Parathyroid adenoma (tissue), 2 donors: ENCODE data around the gene DNAH8.

Experiments
- H2AFZ ChIP-seq: fragments of 300-600 bp; sonication (generic); one replicate; pipeline ENCODE4 v1.7.0; 2017; ENCODE audit warnings: antibody characterized with exemption, mild to moderate bottlenecking
- H3K27ac ChIP-seq: fragments of 300-600 bp; sonication (generic); one replicate; pipeline ENCODE4 v1.7.0; 2017
- H3K27me3 ChIP-seq: fragments of 300-600 bp; sonication (generic); one replicate; pipeline ENCODE4 v1.7.0; 2017; ENCODE audit warnings: low read length; ENCODE audit not compliant: control insufficient read depth, insufficient read depth
- H3K36me3 ChIP-seq: fragments of 300-600 bp; sonication (generic); one replicate; pipeline ENCODE4 v1.7.0; 2017; ENCODE audit warnings: low read length; ENCODE audit not compliant: control insufficient read depth, insufficient read depth
- H3K4me1 ChIP-seq: fragments of 300-600 bp; sonication (generic); one replicate; pipeline ENCODE4 v1.7.0; 2017; ENCODE audit warnings: control low read depth
- H3K4me2 ChIP-seq: fragments of 300-600 bp; sonication (generic); one replicate; pipeline ENCODE4 v1.7.0; 2017; ENCODE audit warnings: low read length
- H3K4me3 ChIP-seq: fragments of 300-600 bp; sonication (generic); one replicate; pipeline ENCODE4 v1.7.0; 2017; ENCODE audit warnings: low read depth, low read length
- H3K79me2 ChIP-seq: fragments of 300-600 bp; sonication (generic); one replicate; pipeline ENCODE4 v1.7.0; 2017; ENCODE audit warnings: control low read depth
- H3K9ac ChIP-seq: fragments of 300-600 bp; sonication (generic); one replicate; pipeline ENCODE4 v1.7.0; 2017; ENCODE audit warnings: mild to moderate bottlenecking
- H3K9me3 ChIP-seq: fragments of 300-600 bp; sonication (generic); one replicate; pipeline ENCODE4 v1.7.0; 2017; ENCODE audit warnings: low read length; ENCODE audit not compliant: control insufficient read depth
- TF ChIP-seq, protein P1 (sequence below): fragments of 300-600 bp; sonication (generic); IDR thresholded peaks from one replicate; pipeline ENCODE4 v1.7.0; 2017; ENCODE audit warnings: antibody characterized with exemption, mild to moderate bottlenecking
- donor health status: primary hyperparathyroidism.

DNAH8 gene

DNA sequence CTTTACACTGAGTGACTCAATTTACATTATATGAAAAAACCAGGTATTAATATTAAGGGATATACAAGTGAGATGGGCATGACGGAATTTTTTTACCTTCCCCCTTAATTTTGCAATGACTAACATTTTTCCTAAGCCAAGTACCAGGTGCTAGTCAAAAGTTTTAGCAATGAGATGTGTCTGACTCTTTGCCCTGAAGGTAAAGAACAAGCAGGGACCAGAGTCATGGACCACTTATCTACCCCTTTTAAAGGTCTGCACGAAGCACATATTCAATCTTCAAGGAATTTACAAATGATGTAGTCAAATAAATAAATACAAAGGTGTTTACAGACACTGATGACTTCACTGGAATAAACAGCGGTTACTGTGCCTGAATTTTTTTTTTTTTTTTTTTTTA, 13.6 kb upstream of the DNAH8 start:
- Histone ChIP-seq H2AFZ (no peak overlapping the region), H3K4me3 (no peak overlapping the region), H3K27me3 (no peaks in the 10 kb centered on the region), H3K4me1 (no peaks in the 10 kb centered on the region), H3K79me2 (peaks cover 3% of the 10 kb centered on the region), H3K27ac (no peak overlapping the region), H3K36me3 (no peaks in the 10 kb centered on the region), H3K9ac (no peak overlapping the region), H3K4me2 (no peak overlapping the region), H3K9me3 (no peaks in the 10 kb centered on the region)
- TF ChIP-seq, protein P1, sequence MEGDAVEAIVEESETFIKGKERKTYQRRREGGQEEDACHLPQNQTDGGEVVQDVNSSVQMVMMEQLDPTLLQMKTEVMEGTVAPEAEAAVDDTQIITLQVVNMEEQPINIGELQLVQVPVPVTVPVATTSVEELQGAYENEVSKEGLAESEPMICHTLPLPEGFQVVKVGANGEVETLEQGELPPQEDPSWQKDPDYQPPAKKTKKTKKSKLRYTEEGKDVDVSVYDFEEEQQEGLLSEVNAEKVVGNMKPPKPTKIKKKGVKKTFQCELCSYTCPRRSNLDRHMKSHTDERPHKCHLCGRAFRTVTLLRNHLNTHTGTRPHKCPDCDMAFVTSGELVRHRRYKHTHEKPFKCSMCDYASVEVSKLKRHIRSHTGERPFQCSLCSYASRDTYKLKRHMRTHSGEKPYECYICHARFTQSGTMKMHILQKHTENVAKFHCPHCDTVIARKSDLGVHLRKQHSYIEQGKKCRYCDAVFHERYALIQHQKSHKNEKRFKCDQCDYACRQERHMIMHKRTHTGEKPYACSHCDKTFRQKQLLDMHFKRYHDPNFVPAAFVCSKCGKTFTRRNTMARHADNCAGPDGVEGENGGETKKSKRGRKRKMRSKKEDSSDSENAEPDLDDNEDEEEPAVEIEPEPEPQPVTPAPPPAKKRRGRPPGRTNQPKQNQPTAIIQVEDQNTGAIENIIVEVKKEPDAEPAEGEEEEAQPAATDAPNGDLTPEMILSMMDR: no peak

DNA sequence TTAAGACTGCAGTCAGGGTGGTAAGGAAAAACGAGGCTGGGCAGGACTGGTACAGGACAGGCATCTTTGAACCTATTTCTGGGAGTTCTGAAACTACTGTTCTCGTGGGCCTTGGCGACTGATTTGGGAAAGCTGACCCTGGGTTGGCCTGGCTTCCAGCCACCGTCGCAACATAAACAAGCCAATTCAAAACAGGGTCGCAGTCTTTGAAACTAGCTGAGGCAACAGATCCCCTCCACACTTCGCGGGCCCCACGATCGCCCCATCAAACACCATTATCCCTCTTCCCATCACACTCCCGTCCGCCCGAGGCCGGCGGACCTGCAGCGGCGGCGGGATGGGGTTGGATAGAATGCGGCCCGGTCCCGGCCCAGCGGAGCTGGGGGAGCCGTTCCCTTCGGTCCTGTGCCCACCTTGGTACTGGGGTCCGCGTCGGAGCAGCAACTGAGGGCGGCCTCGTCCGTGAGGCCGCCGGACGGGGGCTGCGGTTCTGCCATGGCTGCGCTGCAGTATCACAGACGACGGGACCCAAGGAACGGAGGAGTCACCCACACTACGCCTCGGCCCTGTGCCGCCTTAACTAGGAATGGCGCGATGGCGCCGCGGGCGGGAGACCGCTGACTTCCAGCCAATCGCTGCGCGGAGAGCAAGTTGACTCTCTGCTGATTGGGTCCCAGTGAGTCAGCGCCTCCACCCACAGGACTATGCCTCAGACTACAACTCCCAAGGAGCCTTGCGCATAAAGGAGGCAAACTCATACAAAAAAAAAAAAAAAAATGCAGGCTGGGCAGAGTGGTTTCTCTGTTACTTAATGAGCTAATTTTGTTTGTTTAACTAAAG, 12.3 kb upstream of the DNAH8 start, which contains the start of gene GLO1:
GLO1 (minus strand) TSS at position 588 of the 840 bp plus-strand sequence; CDS start at position 497, 91 bp downstream.
- Histone ChIP-seq H3K9me3 (no peaks in the 10 kb centered on the region), H3K4me1 (no peaks in the 10 kb centered on the region), H3K4me3 (peak within 1 kb of the TSS; percentile 86), H3K9ac (peak within 1 kb of the TSS; percentile 51), H3K79me2 (peaks cover 3% of the 10 kb centered on the region), H3K27ac (peak within 1 kb of the TSS; percentile 66), H3K36me3 (no peaks in the 10 kb centered on the region), H2AFZ (peak within 1 kb of the TSS; percentile 93), H3K4me2 (peak within 1 kb of the TSS; percentile 55), H3K27me3 (no peaks in the 10 kb centered on the region)
- TF ChIP-seq, protein P1: no peak

DNA sequence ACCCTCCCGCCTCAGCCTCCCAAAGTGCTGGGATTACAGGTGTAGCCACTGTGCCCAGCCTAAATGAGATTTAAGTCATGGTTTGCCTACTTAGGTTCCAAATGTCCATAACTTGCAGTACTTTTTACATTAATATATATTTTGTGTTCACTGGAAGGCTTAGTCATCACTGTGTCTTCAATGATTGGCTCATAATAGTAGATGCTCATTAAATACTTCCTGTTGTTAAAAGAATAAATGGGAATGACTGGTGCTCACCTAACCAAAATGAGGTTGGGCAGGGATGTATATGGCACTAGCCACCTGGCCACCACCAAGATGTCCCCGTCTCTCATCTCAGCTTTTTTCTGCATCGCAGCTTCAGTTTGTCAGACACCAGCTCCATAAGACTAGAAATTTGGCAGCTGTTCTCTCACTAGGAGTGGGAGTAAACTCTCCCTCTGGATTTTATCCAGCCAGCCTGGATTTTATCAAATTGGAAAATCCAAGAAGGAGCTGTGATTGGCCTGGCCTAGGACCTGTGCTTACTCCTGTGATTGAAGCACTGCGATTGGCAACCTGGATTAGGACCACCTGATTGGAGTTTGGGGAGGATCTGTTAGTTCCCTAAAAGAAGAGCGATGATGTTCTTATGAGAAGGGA, 11.0 kb upstream of the DNAH8 start:
- no peak overlapping the region for H3K4me2 ChIP-seq
- no peaks in the 10 kb centered on the region for H3K36me3 ChIP-seq
- no peaks in the 10 kb centered on the region for H3K9me3 ChIP-seq
- no peak overlapping the region for H3K9ac ChIP-seq
- TF ChIP-seq, protein P1: no peak
- H3K4me3 ChIP-seq: no peak overlapping the region
- H3K4me1 ChIP-seq: no peaks in the 10 kb centered on the region
- H3K79me2 ChIP-seq: peaks cover 3% of the 10 kb centered on the region
- peak overlapping the region; percentile 54 for H2AFZ ChIP-seq
- H3K27ac ChIP-seq: no peak overlapping the region
- no peaks in the 10 kb centered on the region for H3K27me3 ChIP-seq

DNA sequence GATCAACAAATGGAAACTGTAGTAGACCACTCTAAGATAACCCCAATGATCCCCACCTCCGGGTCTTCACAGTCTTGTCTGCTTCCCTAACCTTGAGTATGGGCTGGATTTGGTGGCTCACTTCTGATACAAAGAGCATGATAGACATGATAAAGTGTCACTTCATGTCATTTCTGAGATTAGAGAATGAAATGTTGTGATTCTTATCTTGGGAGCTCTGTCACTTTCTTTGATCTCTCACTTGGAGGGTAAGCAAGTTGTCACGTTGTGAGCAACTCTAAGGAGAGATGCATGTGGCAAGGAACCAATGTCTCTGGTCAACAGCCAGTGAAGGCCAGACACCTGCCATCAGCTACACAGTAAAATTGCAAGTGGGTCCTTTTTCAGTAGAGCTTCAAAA, 9.2 kb upstream of the DNAH8 start:
- peaks cover 3% of the 10 kb centered on the region for H3K79me2 ChIP-seq
- H3K36me3 ChIP-seq: no peaks in the 10 kb centered on the region
- no peaks in the 10 kb centered on the region for H3K4me1 ChIP-seq
- no peaks in the 10 kb centered on the region for H3K9me3 ChIP-seq
- H3K4me3 ChIP-seq: no peak overlapping the region
- no peak overlapping the region for H3K4me2 ChIP-seq
- H3K9ac ChIP-seq: no peak overlapping the region
- no peak overlapping the region for H3K27ac ChIP-seq
- TF ChIP-seq, protein P1: no peak
- no peaks in the 10 kb centered on the region for H3K27me3 ChIP-seq
- no peak overlapping the region for H2AFZ ChIP-seq
